Naive thymus-derived CD4-positive, alpha-beta T cell (primary cell): ENCODE results near the gene TBXA2R. TPM values are rescaled to one million over a fixed set of nuclear protein-coding genes. Genes with fewer than 3 reads are reported as not detected.

Experiments used
- ATAC-seq: fragments of 150-1000 bp; cut with Tn5 transposase; 2 replicates; pipeline ENCODE4 v1.10.0; 2021; ENCODE audit warnings: mild to moderate bottlenecking, moderate library complexity
- CTCF ChIA-PET: fragments of 350-600 bp; sonication (Branson Sonifier 250); formaldehyde crosslinking; loops from one replicate; lab custom pipeline; 2021; ENCODE audit warnings: antibody characterized with exemption; lab: Charles Lee
- POLR2A ChIA-PET: fragments of 350-600 bp; sonication (Branson Sonifier 250); formaldehyde crosslinking; loops from one replicate; lab custom pipeline; 2021; ENCODE audit warnings: antibody characterized with exemption, inconsistent platforms; lab: Charles Lee
- DNase-seq, 9 donors: peaks; one replicate each; pipeline versions ENCODE4 v3.0.0 to v3.0.0-alpha.2; 2020 to 2022; ENCODE audit warnings: mixed read lengths in 1 of 9
- H3K27ac ChIP-seq: one replicate; pipeline ENCODE4 v1.7.0; 2013; ENCODE audit warnings: mild to moderate bottlenecking, low read depth, low read length, moderate library complexity
- H3K27me3 ChIP-seq, 2 donors: one replicate each; pipeline ENCODE4 v1.7.0; 2013; ENCODE audit warnings: low read length in 2 of 2, mild to moderate bottlenecking in 2 of 2, moderate library complexity in 2 of 2; ENCODE audit not compliant: control insufficient read depth in 2 of 2, insufficient read depth in 2 of 2
- H3K36me3 ChIP-seq, 3 experiments: 1 replicate in 2 of 3; 2 replicates in 1 of 3; pipeline ENCODE4 v1.7.0; 2013; ENCODE audit warnings: low read length in 3 of 3, mild to moderate bottlenecking in 3 of 3, moderate library complexity in 1 of 3; ENCODE audit not compliant: insufficient read depth in 3 of 3, control insufficient read depth in 2 of 3
- H3K4me1 ChIP-seq, 2 donors: one replicate each; pipeline ENCODE4 v1.7.0; 2013; ENCODE audit warnings: low read length in 2 of 2, mild to moderate bottlenecking in 2 of 2, moderate library complexity in 1 of 2; ENCODE audit not compliant: control insufficient read depth in 2 of 2, insufficient read depth in 2 of 2
- H3K4me3 ChIP-seq: 2 replicates; pipeline ENCODE4 v1.7.0; 2013; ENCODE audit warnings: mild to moderate bottlenecking, low read length
- H3K9me3 ChIP-seq, 3 experiments: 1 replicate in 2 of 3; 2 replicates in 1 of 3; pipeline ENCODE4 v1.7.0; 2013; ENCODE audit warnings: low read length in 3 of 3; ENCODE audit not compliant: control insufficient read depth in 2 of 3
- H3K27ac Mint-ChIP-seq, 9 donors: one replicate each; pipeline ENCODE4 v1.8.0; 2020 to 2022; ENCODE audit warnings: mixed read lengths in 9 of 9, mild to moderate bottlenecking in 8 of 9, moderate library complexity in 5 of 9, inconsistent platforms in 2 of 9
- H3K27me3 Mint-ChIP-seq, 5 donors: one replicate each; pipeline ENCODE4 v1.8.0; 2021 to 2022; ENCODE audit warnings: mixed read lengths in 5 of 5, mild to moderate bottlenecking in 1 of 5
- H3K36me3 Mint-ChIP-seq, 5 donors: one replicate each; pipeline ENCODE4 v1.8.0; 2020 to 2022; ENCODE audit warnings: mixed read lengths in 5 of 5, mild to moderate bottlenecking in 3 of 5, inconsistent platforms in 1 of 5
- H3K4me1 Mint-ChIP-seq, 7 donors: one replicate each; pipeline ENCODE4 v1.8.0; 2020 to 2022; ENCODE audit warnings: mixed read lengths in 7 of 7, mild to moderate bottlenecking in 3 of 7, inconsistent platforms in 1 of 7
- H3K4me3 Mint-ChIP-seq, 10 donors: one replicate each; pipeline ENCODE4 v1.8.0; 2020 to 2022; ENCODE audit warnings: mild to moderate bottlenecking in 10 of 10, mixed read lengths in 10 of 10, moderate library complexity in 6 of 10, inconsistent platforms in 2 of 10
- H3K9me3 Mint-ChIP-seq, 11 donors: one replicate each; pipeline ENCODE4 v1.8.0; 2020 to 2022; ENCODE audit warnings: mixed read lengths in 11 of 11, mild to moderate bottlenecking in 4 of 11, inconsistent platforms in 1 of 11, moderate library complexity in 1 of 11
- intact Hi-C, 2 donors: fragments of 100-400 bp; cut with micrococcal nuclease; formaldehyde crosslinking; loops; one replicate each; pipeline ENCODE4 v1.15.1; 2023
- polyA plus RNA-seq, 2 donors: library from polyadenylated mRNA; unstranded; fragments of 300-500 nt; fragmentation: Illumina TruSeq; gene quantifications; one replicate each; pipeline ENCODE4 v1.2.3, GENCODE V29; 2021
- total RNA-seq, 6 experiments: library from RNA in 5 of 6; stranded (reverse) in 5 of 6; gene quantifications; 1 replicate in 5 of 6; 2 replicates in 1 of 6; pipeline ENCODE4 v1.2.3 and lab custom pipeline; 2021 to 2026

The TBXA2R gene
- total and polyA plus RNA-seq, 7 experiments from 2014 or later: 0.73 to 9.0 (median 5.1) TPM

- no peaks in the 10 kb centered on the region for H3K27me3 Mint-ChIP-seq
- peak overlapping the region; percentile 92 to 97 (median 95) for H3K27ac Mint-ChIP-seq
- peak overlapping the region; percentile 77 for H3K4me3 ChIP-seq
Measured at GRCh38 chr19:3556423-3556977, 50.2 kb downstream of the TBXA2R start.

DNA sequence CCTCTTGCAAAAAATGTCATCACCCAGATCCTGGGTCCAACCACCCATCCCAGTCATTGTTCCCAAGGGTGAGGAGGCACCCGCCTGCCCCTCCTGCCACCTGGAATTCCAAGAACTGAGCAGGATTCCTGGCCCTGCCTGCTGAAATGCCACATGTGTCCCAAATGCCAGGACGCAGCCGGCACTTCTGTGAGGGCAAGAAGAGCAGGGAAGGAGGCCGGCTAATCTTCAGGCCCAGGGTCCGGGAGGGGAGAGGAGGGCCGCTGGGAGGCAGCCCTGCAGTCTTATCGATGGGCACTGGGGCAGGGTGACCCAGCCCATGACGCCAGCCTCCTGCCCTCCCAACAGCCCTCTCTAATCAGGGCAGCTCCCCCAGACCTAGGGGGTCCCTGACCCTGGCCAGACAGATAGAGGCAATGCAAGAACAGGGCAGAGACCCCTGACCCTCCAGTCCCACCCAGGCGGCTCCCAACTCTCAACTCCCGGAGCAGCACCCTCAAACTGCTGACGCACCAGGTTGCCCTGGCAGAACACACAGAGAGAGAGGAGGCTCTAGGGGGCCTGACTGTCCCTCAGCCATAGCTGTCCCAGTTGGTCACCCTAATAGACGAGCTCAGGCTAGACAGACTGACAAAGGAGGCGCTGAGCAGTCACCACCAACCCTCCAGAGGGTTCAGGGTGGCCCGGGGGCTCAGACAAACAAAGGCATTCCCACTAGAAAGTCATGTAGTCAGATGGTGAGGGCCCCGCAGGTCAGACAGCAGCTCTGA, 50.8 kb downstream of the TBXA2R start:
- peaks cover 25 to 32% of the 10 kb centered on the region in 2 donors for H3K4me1 ChIP-seq
- Mint-ChIP-seq H3K27ac (peak overlapping the region; percentile 92 to 97 (median 95)), H3K4me3 (peak overlapping the region; percentile 92 to 100 (median 96)), H3K27me3 (no peaks in the 10 kb centered on the region), H3K36me3 (peaks cover 0 to 9% (median 0%) of the 10 kb centered on the region in 5 donors), H3K9me3 (peaks cover 0 to 2% (median 0%) of the 10 kb centered on the region in 11 donors), H3K4me1 (peaks cover 18 to 49% (median 44%) of the 10 kb centered on the region in 7 donors)
- peaks cover 0 to 11% (median 0%) of the 10 kb centered on the region in 3 experiments for H3K36me3 ChIP-seq
- peak overlapping the region; percentile 77 for H3K4me3 ChIP-seq
- H3K27me3 ChIP-seq: no peaks in the 10 kb centered on the region
- DNase-seq: peak in 1 of 9 donors; percentile 21
- peak overlapping the region; percentile 83 for H3K27ac ChIP-seq
- ChIA-PET POLR2A (interaction anchor here (0.8 to 3.1 kb wide), 14 partner anchors 9 to 451 kb away, joined by 3 to 25 read pairs (median 4); partner anchors contain the start of genes FZR1 and GIPC3), CTCF (interaction anchor here (0.6 to 4.5 kb wide), 7 partner anchors 11 to 280 kb away, joined by 3 to 30 read pairs (median 4); partner anchors contain the start of genes GIPC3, MRPL54 and PIP5K1C)
- ATAC-seq: no peak
- intact Hi-C loops: loop anchor here (5.0 to 10.0 kb wide), 6 partner anchors 51 to 919 kb away; partner anchors contain the start of genes APBA3 (in 1 of the 2), HDGFL2 (in 1 of the 2), MRPL54 (in 1 of the 2) and PIAS4 (in 1 of the 2)
- H3K9me3 ChIP-seq: no peaks in the 10 kb centered on the region

More at GRCh38 chr19:3556423-3556977, 50.2 kb downstream of the TBXA2R start:
- ChIA-PET CTCF (interaction anchor here (0.6 to 4.5 kb wide), 8 partner anchors 11 to 280 kb away, joined by 3 to 30 read pairs (median 4); partner anchors contain the start of genes GIPC3, MRPL54 and PIP5K1C), POLR2A (interaction anchor here (0.6 to 3.1 kb wide), 16 partner anchors 10 to 531 kb away, joined by 3 to 25 read pairs (median 4); partner anchors contain the start of genes FZR1 and GIPC3)
- Mint-ChIP-seq H3K4me1 (peaks cover 18 to 48% (median 43%) of the 10 kb centered on the region in 7 donors), H3K9me3 (peaks cover 0 to 2% (median 0%) of the 10 kb centered on the region in 11 donors), H3K4me3 (peak overlapping the region; percentile 92 to 100 (median 96)), H3K36me3 (peaks cover 0 to 9% (median 0%) of the 10 kb centered on the region in 5 donors)
- H3K4me1 ChIP-seq: peaks cover 25 to 32% of the 10 kb centered on the region in 2 donors
- ATAC-seq (no peak), DNase-seq (no peak)
- intact Hi-C loops: loop anchor here (5.0 to 10.0 kb wide), 6 partner anchors 51 to 918 kb away; partner anchors contain the start of genes APBA3 (in 1 of the 2), HDGFL2 (in 1 of the 2), MRPL54 (in 1 of the 2) and PIAS4 (in 1 of the 2)
- peaks cover 0 to 7% (median 0%) of the 10 kb centered on the region in 3 experiments for H3K36me3 ChIP-seq
- H3K27me3 ChIP-seq: no peaks in the 10 kb centered on the region
- H3K9me3 ChIP-seq: no peaks in the 10 kb centered on the region
- peak overlapping the region; percentile 83 for H3K27ac ChIP-seq

DNA sequence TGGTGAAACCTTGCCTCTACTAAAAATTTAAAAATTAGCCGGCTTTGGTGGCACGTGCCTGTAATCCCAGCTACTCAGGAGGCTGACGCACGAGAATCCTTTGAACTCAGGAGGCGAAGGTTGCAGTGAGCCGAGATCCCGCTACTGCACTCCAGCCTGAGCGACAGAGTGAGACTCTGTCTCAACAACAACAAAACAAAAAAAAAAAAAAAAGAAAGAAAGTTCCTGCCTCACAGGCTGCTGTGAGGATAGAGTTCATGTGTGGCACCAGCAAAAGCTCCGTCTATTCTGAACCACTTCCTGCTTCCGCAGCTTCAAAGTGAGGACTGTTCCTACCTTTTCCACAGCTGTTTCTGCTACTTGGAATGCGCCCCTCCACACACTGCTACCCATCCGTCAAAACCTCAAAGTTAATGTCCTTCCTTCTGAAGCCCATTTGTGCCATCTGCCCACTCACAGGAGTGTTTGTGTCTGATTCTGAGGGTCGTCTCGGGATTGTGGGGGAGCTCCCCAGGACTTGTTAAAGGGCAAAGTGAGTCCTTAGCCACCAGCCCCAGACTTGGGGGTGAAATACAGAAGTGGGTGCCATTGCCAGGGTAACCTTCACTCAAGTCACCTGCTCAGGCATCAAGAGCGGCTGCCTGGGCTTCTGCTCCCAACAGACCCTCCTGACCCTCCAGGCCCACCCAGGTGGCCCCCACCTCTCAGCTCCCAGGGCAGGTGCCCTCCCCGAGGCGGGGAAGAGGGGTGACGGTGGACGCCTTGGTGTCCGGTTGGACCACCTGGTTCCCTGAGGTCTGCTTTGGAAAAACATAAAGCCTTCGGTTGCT, 52.2 kb downstream of the TBXA2R start:
- H3K4me1 Mint-ChIP-seq: peaks cover 18 to 50% (median 45%) of the 10 kb centered on the region in 7 donors
- H3K27me3 ChIP-seq: no peaks in the 10 kb centered on the region
- H3K9me3 ChIP-seq: no peaks in the 10 kb centered on the region
- H3K27me3 Mint-ChIP-seq: no peaks in the 10 kb centered on the region
- peaks cover 0 to 2% (median 0%) of the 10 kb centered on the region in 11 donors for H3K9me3 Mint-ChIP-seq
- peak overlapping the region; percentile 74 for H3K27ac ChIP-seq
- intact Hi-C loops: loop anchor here (1.0 to 10.0 kb wide), 7 partner anchors 9 to 920 kb away; partner anchors contain the start of genes APBA3 (in 1 of the 2), HDGFL2 (in 1 of the 2), MRPL54 (in 1 of the 2) and PIAS4 (in 1 of the 2)
- ChIA-PET POLR2A (interaction anchor here (0.8 to 1.7 kb wide), 7 partner anchors 9 to 64 kb away, joined by 3 to 10 read pairs (median 3); partner anchors contain the start of genes FZR1 and GIPC3), CTCF (interaction anchor here (0.6 to 4.5 kb wide), 2 partner anchors 9 to 16 kb away, joined by 3 to 30 read pairs; no protein-coding TSS in a partner anchor)
- ATAC-seq (peak; percentile 34), DNase-seq (peak in 7 of 9 donors; percentile 60 to 82 (median 77))
- peak overlapping the region; percentile 92 to 100 (median 96) for H3K4me3 Mint-ChIP-seq
- peaks cover 0 to 19% (median 0%) of the 10 kb centered on the region in 3 experiments for H3K36me3 ChIP-seq
- H3K4me1 ChIP-seq: peaks cover 25 to 32% of the 10 kb centered on the region in 2 donors
- H3K36me3 Mint-ChIP-seq: peaks cover 0 to 9% (median 0%) of the 10 kb centered on the region in 5 donors
- H3K27ac Mint-ChIP-seq: peak overlapping the region; percentile 93 to 97 (median 95)
- H3K4me3 ChIP-seq: peak overlapping the region; percentile 39

DNA sequence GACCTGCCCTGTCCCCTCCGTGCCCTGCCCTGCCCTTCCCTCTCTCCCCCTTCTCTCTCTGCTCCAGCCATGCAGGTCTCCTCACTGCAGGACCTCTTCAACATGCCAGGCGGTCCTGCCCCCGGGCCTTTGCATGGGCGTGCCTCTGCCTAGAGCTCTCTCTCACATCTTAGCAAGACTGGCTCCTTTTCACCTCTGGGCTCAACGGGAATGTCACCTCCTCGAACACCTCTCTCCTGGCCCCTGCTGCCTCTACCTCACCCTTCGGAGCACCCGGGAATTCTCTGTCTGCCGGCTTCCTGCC, 54.9 kb downstream of the TBXA2R start:
- H3K27ac ChIP-seq: no peak overlapping the region
- no peaks in the 10 kb centered on the region for H3K27me3 Mint-ChIP-seq
- no peaks in the 10 kb centered on the region for H3K9me3 ChIP-seq
- DNase-seq: no peak
- H3K4me3 Mint-ChIP-seq: peak overlapping the region in 7 of 10 donors; percentile 14 to 49 (median 30)
- H3K4me1 Mint-ChIP-seq: peaks cover 18 to 50% (median 35%) of the 10 kb centered on the region in 7 donors
- H3K36me3 ChIP-seq: peaks cover 0 to 37% (median 0%) of the 10 kb centered on the region in 3 experiments
- H3K4me3 ChIP-seq: no peak overlapping the region
- peak overlapping the region; percentile 48 to 85 (median 75) for H3K27ac Mint-ChIP-seq
- H3K36me3 Mint-ChIP-seq: peaks cover 0 to 8% (median 0%) of the 10 kb centered on the region in 5 donors
- ATAC-seq: no peak
- H3K9me3 Mint-ChIP-seq: peaks cover 0 to 2% (median 0%) of the 10 kb centered on the region in 11 donors
- POLR2A ChIA-PET: no interaction called here
- intact Hi-C loops: loop anchor here (10.0 kb wide), 4 partner anchors 153 to 923 kb away; partner anchors contain the start of genes APBA3 (in 1 of the 2), HDGFL2 (in 1 of the 2), MRPL54 (in 1 of the 2) and PIAS4 (in 1 of the 2)
- H3K27me3 ChIP-seq: no peaks in the 10 kb centered on the region
- CTCF ChIA-PET: no interaction called here
- H3K4me1 ChIP-seq: peaks cover 25 to 32% of the 10 kb centered on the region in 2 donors

DNA sequence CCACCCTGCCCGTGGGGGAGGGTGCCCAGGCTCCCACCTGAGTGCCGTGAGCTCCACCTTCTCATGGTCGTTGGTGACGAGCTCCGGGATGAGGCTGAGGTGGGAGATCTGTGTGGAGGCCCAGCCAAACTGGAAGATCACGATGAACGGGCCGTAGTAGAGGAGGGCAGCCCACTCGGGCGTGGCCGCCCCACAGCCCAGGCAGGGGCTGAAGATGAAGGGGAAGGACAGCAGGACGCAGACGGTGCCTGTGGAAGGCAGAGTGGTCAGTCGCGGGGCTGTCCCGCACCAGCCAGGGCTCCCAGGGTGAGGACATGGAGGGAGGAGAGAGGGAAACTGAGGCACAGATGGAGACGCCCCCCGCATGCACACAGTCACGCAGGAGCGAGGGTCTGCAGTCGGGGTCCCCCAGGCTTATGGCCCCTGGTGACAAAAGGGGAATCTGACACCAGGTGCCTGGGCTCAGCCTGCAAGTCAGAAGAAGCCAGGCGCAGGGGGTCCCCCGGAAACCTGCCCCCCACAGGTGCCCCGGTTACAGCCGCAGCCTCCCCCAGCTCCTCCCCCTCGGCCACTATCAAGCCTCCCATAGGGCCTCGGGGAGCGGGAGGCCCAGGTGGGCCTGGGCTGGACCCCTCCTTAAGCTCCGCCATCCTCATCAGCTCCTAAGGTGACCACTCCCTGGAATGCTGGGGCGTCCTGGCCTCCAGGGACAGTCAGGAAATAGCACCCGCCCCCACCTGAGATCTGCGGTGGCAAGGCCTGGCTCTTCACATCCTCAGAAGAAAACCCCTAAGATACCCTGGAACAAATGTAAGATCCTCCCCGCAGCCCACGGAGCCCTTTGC, 55.5 kb downstream of the TBXA2R start:
- H3K4me1 Mint-ChIP-seq: peaks cover 12 to 44% (median 30%) of the 10 kb centered on the region in 7 donors
- Histone ChIP-seq H3K36me3 (peaks cover 0 to 40% (median 0%) of the 10 kb centered on the region in 3 experiments), H3K27ac (peak overlapping the region; percentile 1), H3K4me3 (no peak overlapping the region), H3K27me3 (no peaks in the 10 kb centered on the region), H3K4me1 (peaks cover 19 to 27% of the 10 kb centered on the region in 2 donors), H3K9me3 (no peaks in the 10 kb centered on the region)
- intact Hi-C loops: loop anchor here (10.0 kb wide), 4 partner anchors 154 to 924 kb away; partner anchors contain the start of genes APBA3 (in 1 of the 2), HDGFL2 (in 1 of the 2), MRPL54 (in 1 of the 2) and PIAS4 (in 1 of the 2)
- H3K9me3 Mint-ChIP-seq: no peaks in the 10 kb centered on the region
- DNase-seq (no peak), ATAC-seq (no peak)
- peaks cover 0 to 7% (median 0%) of the 10 kb centered on the region in 5 donors for H3K36me3 Mint-ChIP-seq
- ChIA-PET CTCF (interaction anchor here (0.6 kb wide), 1 partner anchor 33 kb away, joined by 3 read pairs; no protein-coding TSS in a partner anchor), POLR2A (interaction anchor here (0.9 kb wide), 1 partner anchor 67 kb away, joined by 3 read pairs; no protein-coding TSS in a partner anchor)
- H3K27ac Mint-ChIP-seq: peak overlapping the region; percentile 48 to 85 (median 75)
- H3K27me3 Mint-ChIP-seq: no peaks in the 10 kb centered on the region
- peak overlapping the region in 4 of 10 donors; percentile 19 to 49 (median 31) for H3K4me3 Mint-ChIP-seq
